ENCODE measurements around the gene RBM18.

- TF ChIP-seq, protein P1, sequence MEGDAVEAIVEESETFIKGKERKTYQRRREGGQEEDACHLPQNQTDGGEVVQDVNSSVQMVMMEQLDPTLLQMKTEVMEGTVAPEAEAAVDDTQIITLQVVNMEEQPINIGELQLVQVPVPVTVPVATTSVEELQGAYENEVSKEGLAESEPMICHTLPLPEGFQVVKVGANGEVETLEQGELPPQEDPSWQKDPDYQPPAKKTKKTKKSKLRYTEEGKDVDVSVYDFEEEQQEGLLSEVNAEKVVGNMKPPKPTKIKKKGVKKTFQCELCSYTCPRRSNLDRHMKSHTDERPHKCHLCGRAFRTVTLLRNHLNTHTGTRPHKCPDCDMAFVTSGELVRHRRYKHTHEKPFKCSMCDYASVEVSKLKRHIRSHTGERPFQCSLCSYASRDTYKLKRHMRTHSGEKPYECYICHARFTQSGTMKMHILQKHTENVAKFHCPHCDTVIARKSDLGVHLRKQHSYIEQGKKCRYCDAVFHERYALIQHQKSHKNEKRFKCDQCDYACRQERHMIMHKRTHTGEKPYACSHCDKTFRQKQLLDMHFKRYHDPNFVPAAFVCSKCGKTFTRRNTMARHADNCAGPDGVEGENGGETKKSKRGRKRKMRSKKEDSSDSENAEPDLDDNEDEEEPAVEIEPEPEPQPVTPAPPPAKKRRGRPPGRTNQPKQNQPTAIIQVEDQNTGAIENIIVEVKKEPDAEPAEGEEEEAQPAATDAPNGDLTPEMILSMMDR (IDR thresholded peaks at IDR 0.05): no peak
- no peak for TF ChIP-seq EZH2 (IDR thresholded peaks at IDR 0.05)
These were observed 16.2 kb downstream of the RBM18 start for GRCh38 chr9:122248448-122248865.
